K562 (cell line): ENCODE results near the gene FAAH. TPM values are rescaled to one million over a fixed set of nuclear protein-coding genes. Genes with fewer than 3 reads are reported as not detected.

Source experiments
- ADNP ChIP-seq: fragments of 200-800 bp; sonication (Bioruptor generic); IDR thresholded peaks from 2 replicates; pipeline ENCODE4 v1.6.1; 2016; ENCODE audit warnings: missing genetic modification characterization, missing compliant biosample characterization
- BDP1 ChIP-seq: IDR thresholded peaks from 3 replicates; pipeline ENCODE4 v1.6.1; 2011; ENCODE audit not compliant: insufficient read length, insufficient read depth
- CBFA2T2 ChIP-seq: fragments of 450-650 bp; conservative IDR thresholded peaks from 2 replicates; pipeline ENCODE4 v1.6.1; 2017; ENCODE audit warnings: mild to moderate bottlenecking
- CTBP1 ChIP-seq: fragments of 450-650 bp; IDR thresholded peaks from 2 replicates; pipeline ENCODE4 v1.6.1; 2016; ENCODE audit warnings: borderline replicate concordance
- DEAF1 ChIP-seq: fragments of 450-650 bp; formaldehyde crosslinking; IDR thresholded peaks from 2 replicates; pipeline ENCODE4 v1.4.0; 2020; ENCODE audit warnings: mild to moderate bottlenecking, moderate library complexity
- EWSR1 ChIP-seq: fragments of 450-650 bp; IDR thresholded peaks from 2 replicates; pipeline ENCODE4 v1.6.1; 2018; ENCODE audit warnings: borderline replicate concordance, mild to moderate bottlenecking, low read depth, moderate library complexity; ENCODE audit not compliant: partially characterized antibody
- EZH2 ChIP-seq: IDR thresholded peaks from 2 replicates; pipeline ENCODE4 v1.6.1; 2012; ENCODE audit warnings: low read depth, mild to moderate bottlenecking, inconsistent platforms, low read length, borderline replicate concordance
- KDM4B ChIP-seq, 2 experiments: fragments of 450-650 bp in 1 of 2; sonication (generic) in 1 of 2; IDR thresholded peaks; 2 replicates each; pipeline ENCODE4 v1.6.1; 2016 to 2017; ENCODE audit warnings: borderline replicate concordance in 2 of 2, antibody characterized with exemption in 1 of 2, low read depth in 1 of 2, mild to moderate bottlenecking in 1 of 2
- MEF2D ChIP-seq: conservative IDR thresholded peaks from 2 replicates; pipeline ENCODE4 v1.6.1; 2016; ENCODE audit warnings: low read depth, missing genetic modification characterization, missing compliant biosample characterization
- NBN ChIP-seq: fragments of 450-650 bp; IDR thresholded peaks from 2 replicates; pipeline ENCODE4 v1.6.1; 2016; ENCODE audit warnings: low read depth, mild to moderate bottlenecking
- NCOA4 ChIP-seq: fragments of 450-650 bp; IDR thresholded peaks from 2 replicates; pipeline ENCODE4 v1.6.1; 2018; ENCODE audit warnings: mild to moderate bottlenecking; ENCODE audit not compliant: partially characterized antibody
- PHF21A ChIP-seq: fragments of 450-650 bp; IDR thresholded peaks from 2 replicates; pipeline ENCODE4 v1.6.1; 2017; ENCODE audit warnings: low read depth, borderline replicate concordance
- PML ChIP-seq: IDR thresholded peaks from 2 replicates; pipeline ENCODE4 v1.6.1; 2012; ENCODE audit warnings: low read length, inconsistent platforms
- RAD21 ChIP-seq, 2 experiments: fragments of 250-450 bp in 1 of 2; fragments of 450-650 bp in 1 of 2; sonication (Bioruptor Pico) in 1 of 2; formaldehyde crosslinking in 1 of 2; IDR thresholded peaks in 1 of 2; conservative IDR thresholded peaks in 1 of 2; 2 replicates each; pipeline versions ENCODE4 v1.4.0 to v1.8.0; 2020 to 2022; ENCODE audit warnings: mild to moderate bottlenecking in 2 of 2, moderate library complexity in 1 of 2
- SIN3A ChIP-seq, 2 experiments: fragments of 150-350 bp in 1 of 2; IDR thresholded peaks; 2 replicates each; pipeline ENCODE4 v1.6.1; 2011 to 2016; ENCODE audit warnings: borderline replicate concordance in 2 of 2, low read depth in 2 of 2, low read length in 2 of 2, mild to moderate bottlenecking in 2 of 2, moderate library complexity in 2 of 2; ENCODE audit not compliant: control insufficient read depth in 1 of 2
- SRSF3 ChIP-seq: fragments of 200-400 bp; formaldehyde crosslinking; IDR thresholded peaks from 2 replicates; pipeline ENCODE4 v1.6.1; 2016; ENCODE audit warnings: mild to moderate bottlenecking, low read length, moderate library complexity; ENCODE audit not compliant: insufficient read depth
- SRSF7 ChIP-seq: fragments of 200-400 bp; formaldehyde crosslinking; optimal IDR thresholded peaks from 2 replicates; pipeline ENCODE3; 2017; ENCODE audit warnings: mild to moderate bottlenecking, low read depth, low read length
- TFAM ChIP-seq: fragments of 250-450 bp; sonication (Bioruptor Pico); conservative IDR thresholded peaks from 2 replicates; pipeline ENCODE4 v1.5.0; 2021; ENCODE audit warnings: mild to moderate bottlenecking, moderate library complexity
- THAP7 ChIP-seq: fragments of 250-450 bp; sonication (Bioruptor Pico); IDR thresholded peaks from 2 replicates; pipeline ENCODE4 v1.5.0; 2021
- ZNF12 ChIP-seq: sonication (generic); formaldehyde crosslinking; IDR thresholded peaks from 2 replicates; pipeline ENCODE4 v1.4.0; 2020; ENCODE audit warnings: mild to moderate bottlenecking, missing genetic modification reagents
- ZNF764 ChIP-seq: fragments of 250-450 bp; sonication (Bioruptor Pico); IDR thresholded peaks from 2 replicates; pipeline ENCODE4 v1.4.0; 2020; ENCODE audit warnings: low read depth, mild to moderate bottlenecking, moderate library complexity
- polyA plus RNA-seq, 8 experiments: library from polyadenylated mRNA; depleted of rRNA in 4 of 8; stranded (reverse) in 5 of 8; unstranded in 3 of 8; fragments of >200 nt; fragmentation: Nextera tagmentation in 2 of 8; fragmentation: Illumina TruSeq in 1 of 8; extraction: Ambion mirVana in 2 of 8; extraction: Trizol in 1 of 8; gene quantifications; 2 replicates each; pipeline versions ENCODE4 v1.2.1 to v1.2.3, GENCODE V29; 2011 to 2014; ENCODE audit warnings: inconsistent platforms in 1 of 8, missing spikeins in 1 of 8
- total RNA-seq, 7 experiments: library from RNA; depleted of rRNA in 6 of 7; stranded (reverse); fragments of >200 nt in 6 of 7; fragmentation: Illumina TruSeq in 2 of 7; extraction: Trizol in 2 of 7; gene quantifications; 2 replicates each; pipeline versions ENCODE4 v1.2.1 to v1.2.3, GENCODE V29; 2011 to 2021; ENCODE audit warnings: low replicate concordance in 1 of 7
- TF ChIP-seq, protein P1 (sequence below): fragments of 250-450 bp; sonication (Bioruptor Pico); IDR thresholded peaks from 2 replicates; pipeline ENCODE4 v1.4.0; 2020; ENCODE audit warnings: borderline replicate concordance
- TF ChIP-seq, protein P2 (sequence below): fragments of 450-650 bp; IDR thresholded peaks from 2 replicates; pipeline ENCODE4 v1.6.1; 2018; ENCODE audit warnings: mild to moderate bottlenecking, low read depth; ENCODE audit not compliant: partially characterized antibody

FAAH gene
- total and polyA plus RNA-seq, 9 of the 15 experiments (the other 6 are each of a cell fraction or from before 2014, with no cell fraction given) = 0.06 to 1.1 (median 0.32) TPM

DNA sequence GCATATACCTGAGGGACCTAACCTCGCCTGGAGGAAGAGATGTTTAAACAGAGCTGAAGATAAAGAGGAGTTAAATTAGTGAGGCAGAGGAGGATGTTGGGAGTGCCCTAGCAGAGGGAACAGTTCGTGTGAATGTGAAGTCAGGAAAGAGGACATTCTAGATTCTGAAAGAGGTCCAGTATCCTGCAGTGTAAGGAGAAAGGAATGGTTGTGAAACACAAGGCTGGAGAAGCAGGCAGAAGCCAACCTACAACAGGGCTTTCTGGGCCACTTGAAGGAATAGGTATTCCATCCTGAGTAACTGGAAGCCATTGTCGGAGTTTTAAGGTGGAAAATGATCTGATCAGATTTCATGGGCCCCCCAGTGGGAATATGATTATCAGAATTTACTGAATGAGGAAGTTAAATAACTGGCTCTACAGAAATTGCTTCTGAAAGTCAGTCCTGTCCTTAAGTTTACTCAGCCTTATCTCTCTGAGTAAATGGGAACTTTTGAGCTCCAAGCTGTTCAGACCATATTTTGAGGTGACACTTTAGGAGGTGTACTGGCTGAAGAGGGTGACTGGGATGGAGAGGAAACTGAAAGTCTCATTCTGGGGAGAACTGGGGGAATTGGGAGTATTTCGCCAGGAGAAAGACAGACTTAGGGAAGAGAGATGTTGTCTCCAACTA lies 24.4 kb upstream of the FAAH start (continued):
- TF ChIP-seq PHF21A (no peak), RAD21 (CRISPR knock-in tag; conservative IDR thresholded peaks at IDR 0.05 in 1 of 2, IDR thresholded peaks at IDR 0.05 in 1 of 2) (no peak), NBN (no peak; the same call in 1 of the 2 replicates), SIN3A (IDR thresholded peaks at IDR 0.05; ENCODE audit: borderline replicate concordance in 2 of 2, control insufficient read depth in 1 of 2, low read depth in 2 of 2, low read length in 2 of 2) (no peak), ADNP (tag) (no peak), CTBP1 (peak; percentile 45), ZNF12 (CRISPR knock-in tag) (no peak), EZH2 (no peak), SRSF7 (no peak), KDM4B (IDR thresholded peaks at IDR 0.05; ENCODE audit: borderline replicate concordance in 2 of 2, low read depth in 1 of 2) (no peak), CBFA2T2 (no peak), MEF2D (tag) (no peak), DEAF1 (CRISPR knock-in tag) (no peak), ZNF764 (no peak), BDP1 (no peak), NCOA4 (no peak), THAP7 (CRISPR knock-in tag) (no peak), PML (no peak), TFAM (CRISPR knock-in tag) (no peak), SRSF3 (no peak), EWSR1 (no peak)
- TF ChIP-seq, protein P1, sequence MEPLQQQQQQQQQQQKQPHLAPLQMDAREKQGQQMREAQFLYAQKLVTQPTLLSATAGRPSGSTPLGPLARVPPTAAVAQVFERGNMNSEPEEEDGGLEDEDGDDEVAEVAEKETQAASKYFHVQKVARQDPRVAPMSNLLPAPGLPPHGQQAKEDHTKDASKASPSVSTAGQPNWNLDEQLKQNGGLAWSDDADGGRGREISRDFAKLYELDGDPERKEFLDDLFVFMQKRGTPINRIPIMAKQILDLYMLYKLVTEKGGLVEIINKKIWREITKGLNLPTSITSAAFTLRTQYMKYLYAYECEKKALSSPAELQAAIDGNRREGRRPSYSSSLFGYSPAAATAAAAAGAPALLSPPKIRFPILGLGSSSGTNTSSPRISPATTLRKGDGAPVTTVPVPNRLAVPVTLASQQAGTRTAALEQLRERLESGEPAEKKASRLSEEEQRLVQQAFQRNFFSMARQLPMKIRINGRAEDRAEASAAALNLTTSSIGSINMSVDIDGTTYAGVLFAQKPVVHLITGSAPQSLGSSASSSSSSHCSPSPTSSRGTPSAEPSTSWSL = no peak
- TF ChIP-seq, protein P2, sequence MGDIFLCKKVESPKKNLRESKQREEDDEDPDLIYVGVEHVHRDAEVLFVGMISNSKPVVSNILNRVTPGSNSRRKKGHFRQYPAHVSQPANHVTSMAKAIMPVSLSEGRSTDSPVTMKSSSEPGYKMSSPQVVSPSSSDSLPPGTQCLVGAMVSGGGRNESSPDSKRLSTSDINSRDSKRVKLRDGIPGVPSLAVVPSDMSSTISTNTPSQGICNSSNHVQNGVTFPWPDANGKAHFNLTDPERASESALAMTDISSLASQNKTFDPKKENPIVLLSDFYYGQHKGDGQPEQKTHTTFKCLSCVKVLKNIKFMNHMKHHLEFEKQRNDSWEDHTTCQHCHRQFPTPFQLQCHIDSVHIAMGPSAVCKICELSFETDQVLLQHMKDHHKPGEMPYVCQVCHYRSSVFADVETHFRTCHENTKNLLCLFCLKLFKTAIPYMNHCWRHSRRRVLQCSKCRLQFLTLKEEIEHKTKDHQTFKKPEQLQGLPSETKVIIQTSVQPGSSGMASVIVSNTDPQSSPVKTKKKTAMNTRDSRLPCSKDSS = no peak
